ENCODE measurements around the gene MLC1. TPM values are rescaled to one million over a fixed set of nuclear protein-coding genes. Genes with fewer than 3 reads are reported as not detected.

Gene MLC1
- total RNA-seq, 2 donors from 2014 or later = 0.18 TPM; not detected in 1

DNA sequence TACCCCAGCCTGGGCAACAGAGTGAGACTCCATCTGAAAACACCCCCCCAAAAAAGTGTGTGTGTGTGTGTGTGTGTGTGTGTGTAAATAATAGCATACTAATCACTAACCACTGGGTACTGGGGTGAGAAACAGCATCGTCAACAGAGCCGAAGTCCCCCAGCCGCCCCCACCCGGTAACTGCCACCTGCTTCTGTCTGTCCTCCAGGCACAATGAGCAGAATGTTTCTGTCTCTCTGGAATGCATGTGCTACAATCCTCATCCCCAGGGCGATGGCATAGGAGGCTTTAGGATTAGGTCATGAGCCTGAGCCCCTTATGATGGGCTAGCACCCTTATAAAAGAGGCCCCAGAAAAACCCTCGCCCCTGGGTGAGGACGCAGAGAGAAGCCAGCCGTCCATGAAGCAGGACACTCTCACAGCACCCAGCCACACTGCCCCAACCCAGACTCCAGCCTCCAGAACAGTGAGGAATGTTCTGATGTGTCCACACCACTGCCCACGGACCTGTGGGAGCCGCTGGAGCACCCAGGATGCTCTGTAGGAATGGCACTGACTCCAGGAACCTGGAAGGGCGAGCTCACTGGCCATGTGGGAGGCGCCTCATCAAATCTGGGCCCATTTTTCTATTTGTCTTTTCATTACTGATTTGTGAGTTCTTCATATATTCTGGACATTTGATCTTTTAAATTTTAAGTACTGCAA, 37.0 kb downstream of the MLC1 start:
- H3K4me1 ChIP-seq (ENCODE audit: control insufficient read depth, insufficient read depth, low read length) = no peaks in the 10 kb centered on the region
- WGBS, 2 experiments (ENCODE audit: insufficient coverage in 1 of 2, insufficient read length in 1 of 2) = 91 to 97% methylated on average over 4 to 12 of the region's 12 CpGs
- H3K27me3 ChIP-seq (ENCODE audit: control insufficient read depth, insufficient read depth, low read length, poor library complexity, severe bottlenecking) = no peaks in the 10 kb centered on the region
- Mint-ChIP-seq H3K36me3 (ENCODE audit: low read depth) (no peaks in the 10 kb centered on the region), H3K4me3 (no peak overlapping the region), H3K27ac (no peak overlapping the region), H3K27me3 (ENCODE audit: insufficient read depth) (peaks cover 4% of the 10 kb centered on the region), H3K4me1 (no peaks in the 10 kb centered on the region), H3K9me3 (no peaks in the 10 kb centered on the region)
- H3K9ac ChIP-seq (ENCODE audit: extremely low read depth, low read length, poor library complexity, severe bottlenecking) = no peak overlapping the region
- no peak overlapping the region for H3K27ac ChIP-seq (ENCODE audit: low read depth, low read length)
- no peak for DNase-seq
- H3K4me3 ChIP-seq (ENCODE audit: low read length) = no peak overlapping the region
- no peaks in the 10 kb centered on the region for H3K9me3 ChIP-seq (ENCODE audit: control insufficient read depth, low read length)
- no peak for TF ChIP-seq CTCF (conservative IDR thresholded peaks at IDR 0.05)
- no peaks in the 10 kb centered on the region for H3K36me3 ChIP-seq (ENCODE audit: control insufficient read depth, insufficient read depth, low read length)

DNA sequence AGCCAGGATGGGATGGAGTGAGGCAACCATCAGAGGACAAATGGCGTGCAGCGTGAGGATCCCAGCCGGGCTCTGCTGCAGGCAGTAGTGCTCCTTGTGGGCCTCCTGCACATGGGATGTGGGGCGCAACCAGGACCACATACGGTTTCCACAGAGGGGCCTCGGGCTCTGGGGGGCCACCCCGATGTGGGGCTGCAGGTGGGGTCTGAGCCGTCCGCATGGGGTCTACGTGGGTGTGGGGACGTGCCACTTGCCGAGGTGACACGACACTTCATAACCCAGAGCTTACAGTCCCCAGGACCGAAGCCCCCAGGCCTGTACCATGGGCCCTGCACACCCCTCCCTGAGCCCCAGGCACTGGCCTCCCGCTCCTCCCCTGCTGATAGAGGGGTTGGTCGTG, 37.9 kb downstream of the MLC1 start:
- H3K4me3 Mint-ChIP-seq = no peak overlapping the region
- no peak overlapping the region for H3K4me3 ChIP-seq (ENCODE audit: low read length)
- no peaks in the 10 kb centered on the region for H3K9me3 Mint-ChIP-seq
- H3K36me3 Mint-ChIP-seq (ENCODE audit: low read depth) = no peaks in the 10 kb centered on the region
- peaks cover 4% of the 10 kb centered on the region for H3K27me3 Mint-ChIP-seq (ENCODE audit: insufficient read depth)
- no peak overlapping the region for H3K27ac Mint-ChIP-seq
- DNase-seq = no peak
- H3K4me1 ChIP-seq (ENCODE audit: control insufficient read depth, insufficient read depth, low read length) = no peaks in the 10 kb centered on the region
- no peaks in the 10 kb centered on the region for H3K27me3 ChIP-seq (ENCODE audit: control insufficient read depth, insufficient read depth, low read length, poor library complexity, severe bottlenecking)
- no peaks in the 10 kb centered on the region for H3K9me3 ChIP-seq (ENCODE audit: control insufficient read depth, low read length)
- H3K4me1 Mint-ChIP-seq = no peaks in the 10 kb centered on the region
- no peak for TF ChIP-seq CTCF (conservative IDR thresholded peaks at IDR 0.05)
- no peak overlapping the region for H3K9ac ChIP-seq (ENCODE audit: extremely low read depth, low read length, poor library complexity, severe bottlenecking)
- H3K36me3 ChIP-seq (ENCODE audit: control insufficient read depth, insufficient read depth, low read length) = no peaks in the 10 kb centered on the region
- 90 to 92% methylated on average over 11 to 16 of the region's 16 CpGs for WGBS, 2 experiments (ENCODE audit: insufficient coverage in 1 of 2, insufficient read length in 1 of 2)
- H3K27ac ChIP-seq (ENCODE audit: low read depth, low read length) = no peak overlapping the region

DNA sequence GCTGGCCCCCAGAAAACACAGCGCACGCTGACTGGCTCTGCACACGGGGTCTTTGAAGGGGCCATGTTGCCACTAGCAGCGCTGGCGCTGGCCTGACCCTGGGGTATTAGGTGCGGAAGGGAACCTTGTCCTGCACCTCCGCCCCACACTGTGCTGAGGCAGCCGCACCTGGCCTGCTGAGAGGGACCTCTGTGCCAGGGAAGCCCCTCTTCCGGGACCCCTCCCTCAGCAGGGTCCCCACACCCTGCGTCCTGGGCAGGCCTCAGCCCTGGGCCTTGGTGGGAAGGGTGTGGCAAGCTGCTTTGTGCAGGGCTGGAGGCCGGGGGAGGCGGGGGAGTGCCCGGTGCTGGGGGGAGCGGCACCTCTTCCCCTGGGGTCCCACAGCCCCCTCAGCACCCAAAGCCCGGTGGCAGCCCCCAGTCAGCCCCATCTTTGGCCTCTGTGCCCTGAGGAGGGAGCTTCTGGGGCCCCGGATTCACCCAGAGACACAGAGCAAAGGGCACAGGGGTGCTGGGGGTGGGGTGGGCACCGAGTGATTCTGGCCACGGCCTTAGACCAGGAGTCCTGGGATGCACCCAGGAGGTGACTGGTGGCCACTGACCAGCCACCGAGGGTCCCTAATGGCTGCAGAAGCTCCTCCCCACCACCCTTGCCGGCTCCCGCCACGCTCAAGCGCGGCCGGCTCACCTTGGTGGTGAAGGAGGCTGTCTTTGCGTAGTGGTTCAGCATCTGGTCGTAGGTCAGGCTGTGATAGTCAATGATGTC, 38.6 kb downstream of the MLC1 start:
- Mint-ChIP-seq H3K27ac (no peak overlapping the region), H3K9me3 (no peaks in the 10 kb centered on the region), H3K27me3 (ENCODE audit: insufficient read depth) (peaks cover 3% of the 10 kb centered on the region), H3K4me3 (no peak overlapping the region), H3K4me1 (no peaks in the 10 kb centered on the region), H3K36me3 (ENCODE audit: low read depth) (no peaks in the 10 kb centered on the region)
- Histone ChIP-seq H3K27me3 (ENCODE audit: control insufficient read depth, insufficient read depth, low read length, poor library complexity, severe bottlenecking) (no peaks in the 10 kb centered on the region), H3K9ac (ENCODE audit: extremely low read depth, low read length, poor library complexity, severe bottlenecking) (no peak overlapping the region), H3K27ac (ENCODE audit: low read depth, low read length) (no peak overlapping the region), H3K9me3 (ENCODE audit: control insufficient read depth, low read length) (no peaks in the 10 kb centered on the region), H3K4me3 (ENCODE audit: low read length) (no peak overlapping the region), H3K4me1 (ENCODE audit: control insufficient read depth, insufficient read depth, low read length) (no peaks in the 10 kb centered on the region), H3K36me3 (ENCODE audit: control insufficient read depth, insufficient read depth, low read length) (no peaks in the 10 kb centered on the region)
- WGBS, 2 experiments (ENCODE audit: insufficient coverage in 1 of 2, insufficient read length in 1 of 2) = 93 to 100% methylated on average over 6 to 27 of the region's 27 CpGs
- no peak for TF ChIP-seq CTCF (conservative IDR thresholded peaks at IDR 0.05)
- DNase-seq = no peak

Data from endodermal cell (in vitro differentiated cells).